ENCODE measurements around the gene TMCC1.
"Not testable (repeated sequence)": the region's sequence is repeated elsewhere in the genome, so short reads cannot be mapped to it uniquely, and the experiment has no call there.

Gene TMCC1

GRCh38 chr3:129892486-129892856 is 1.0 kb downstream of the TMCC1 start:
- DNase-seq (ENCODE audit: low spot score), result no peak

DNA sequence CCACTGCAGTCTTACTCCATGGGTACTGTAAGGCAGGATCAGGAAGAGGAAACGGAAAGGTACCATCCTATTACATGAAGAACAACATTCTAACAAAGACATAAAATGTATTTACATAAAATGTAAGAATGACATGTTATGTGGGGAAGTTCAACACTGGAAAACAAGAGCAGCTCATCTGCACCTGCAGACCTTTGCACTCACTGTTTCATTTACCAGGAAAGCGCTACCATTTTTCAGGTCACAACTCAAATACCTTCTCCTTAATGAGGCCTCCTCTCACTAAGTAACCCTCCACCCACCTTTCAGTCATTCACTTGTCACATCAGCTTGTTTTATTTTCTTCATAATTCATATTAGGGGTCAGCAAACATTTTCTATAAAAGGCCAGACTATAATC is 2.6 kb downstream of the TMCC1 start:
- DNase-seq (ENCODE audit: low spot score), result no peak

- DNase-seq (ENCODE audit: low spot score), result no peak
Observed at GRCh38 chr3:129890125-129890524, 3.4 kb downstream of the TMCC1 start.

DNA sequence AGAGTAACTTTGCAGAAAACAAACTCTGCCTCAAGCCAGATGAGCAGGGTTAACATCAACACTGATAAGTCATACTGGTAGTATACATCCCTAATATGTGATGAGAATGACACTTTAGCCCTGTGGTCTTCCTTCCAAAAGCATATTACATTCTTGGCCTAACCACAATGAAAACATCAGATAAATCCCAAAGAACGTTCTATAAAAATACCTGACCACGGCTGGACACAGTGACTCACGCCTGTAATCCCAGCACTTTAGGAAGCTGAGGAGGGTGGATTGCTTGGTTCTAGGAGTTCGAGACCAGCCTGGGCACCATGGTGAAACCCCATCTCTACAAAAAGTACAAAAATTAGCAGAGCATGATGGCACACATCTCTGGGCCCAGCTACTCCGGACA is 4.7 kb downstream of the TMCC1 start:
- no peak for DNase-seq (ENCODE audit: low spot score)

GRCh38 chr3:129881261-129881660 is 12.2 kb downstream of the TMCC1 start:
- no peak for DNase-seq (ENCODE audit: low spot score)

DNA sequence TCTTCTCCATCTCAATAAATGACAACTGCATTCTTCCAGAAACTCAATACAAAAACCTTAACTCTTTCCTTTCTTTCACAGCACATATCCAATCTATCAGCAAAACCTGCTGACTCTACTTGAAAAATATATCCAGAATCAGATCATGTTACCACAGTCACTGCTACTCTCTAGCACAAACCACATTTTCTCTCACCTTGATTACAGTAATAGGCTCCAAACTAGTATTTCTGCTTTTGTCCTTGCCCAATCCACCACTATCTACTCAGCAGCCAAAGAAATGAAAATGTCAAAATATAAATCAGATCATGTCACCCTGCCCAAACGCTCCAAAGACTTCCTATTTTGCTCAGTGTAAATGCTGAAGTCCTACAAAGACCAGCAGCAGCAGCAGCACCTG is 15.2 kb downstream of the TMCC1 start:
- no peak for DNase-seq (ENCODE audit: low spot score)

- DNase-seq (ENCODE audit: low spot score), result not testable (repeated sequence)
Observed at GRCh38 chr3:129874479-129874878, 19.0 kb downstream of the TMCC1 start.

DNA sequence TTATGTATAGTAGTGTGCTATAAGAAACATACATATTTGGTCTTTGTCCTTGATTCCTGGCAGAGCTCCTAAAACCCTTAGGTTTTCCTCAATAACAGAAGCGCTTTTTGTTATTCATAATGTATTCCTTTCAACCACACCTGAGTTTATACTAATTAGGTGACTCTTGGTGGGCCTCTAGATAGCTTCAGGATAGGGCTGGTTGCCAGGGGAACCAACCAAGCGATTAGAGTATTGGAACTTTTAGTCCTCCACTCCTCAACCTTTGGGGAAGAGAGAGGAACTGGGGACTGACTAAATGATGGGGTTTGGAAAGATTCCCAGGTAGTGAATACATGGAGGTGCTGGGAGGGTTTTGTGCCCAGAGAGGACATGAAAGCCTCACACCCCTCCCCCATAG is 24.6 kb downstream of the TMCC1 start:
- no peak for DNase-seq (ENCODE audit: low spot score)

DNA sequence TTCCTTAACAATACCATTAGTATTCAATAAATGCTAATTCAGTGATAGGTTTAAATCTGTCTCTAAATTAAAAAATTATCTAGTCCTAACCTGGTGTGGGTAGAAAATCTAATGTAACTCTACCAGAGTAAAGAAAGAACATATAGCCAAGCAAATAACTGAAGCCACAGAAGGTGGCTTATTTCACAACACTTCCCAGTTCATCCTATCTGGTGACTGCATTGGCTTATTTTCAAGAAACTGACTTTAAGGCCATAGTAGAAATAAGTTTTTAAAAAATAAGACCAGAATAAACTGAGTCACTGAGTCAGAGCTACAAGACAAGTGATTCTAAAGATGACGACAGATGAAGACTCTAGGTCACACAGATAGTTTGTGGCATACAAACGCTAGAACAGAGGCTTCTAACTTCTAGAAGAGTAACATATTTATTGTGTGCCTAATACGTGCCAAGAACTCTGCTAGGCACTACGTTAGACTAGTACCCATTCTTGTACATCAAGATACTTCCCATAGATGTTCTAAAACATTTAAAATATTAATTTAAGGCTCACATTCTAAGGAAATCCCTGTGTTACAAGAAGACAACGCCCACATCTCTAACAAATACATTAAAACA is 25.9 kb downstream of the TMCC1 start:
- DNase-seq (ENCODE audit: low spot score), result no peak

- DNase-seq (ENCODE audit: low spot score), result no peak
Observed at GRCh38 chr3:129865806-129866205, 27.7 kb downstream of the TMCC1 start.

- no peak for DNase-seq (ENCODE audit: low spot score)
Observed at GRCh38 chr3:129864519-129864918, 29.0 kb downstream of the TMCC1 start.

DNA sequence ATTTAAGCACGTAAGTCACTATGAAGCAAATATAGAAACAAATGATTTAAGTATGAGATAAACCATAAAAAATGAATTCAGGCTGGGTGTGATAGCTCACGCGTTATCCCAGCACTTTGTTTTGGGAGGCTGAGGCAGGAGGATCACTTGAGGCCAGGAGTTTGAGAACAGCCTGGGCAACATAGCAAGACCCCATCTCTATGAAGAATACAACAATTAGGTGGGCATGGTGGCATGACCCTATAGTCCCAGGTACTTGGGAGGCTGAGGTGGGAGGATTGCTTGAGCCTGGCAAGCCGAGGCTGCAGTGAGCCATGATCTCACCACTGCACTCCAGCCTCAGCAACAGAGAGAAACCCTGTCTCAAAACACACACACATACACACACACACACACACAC is 34.2 kb downstream of the TMCC1 start:
- DNase-seq (ENCODE audit: low spot score), result no peak

- DNase-seq (ENCODE audit: low spot score), result no peak
Observed at GRCh38 chr3:129857899-129858298, 35.6 kb downstream of the TMCC1 start.

- DNase-seq (ENCODE audit: low spot score), result not testable (repeated sequence)
Observed at GRCh38 chr3:129856790-129857189, 36.7 kb downstream of the TMCC1 start.

- no peak for DNase-seq (ENCODE audit: low spot score)
Observed at GRCh38 chr3:129855832-129856419, 37.6 kb downstream of the TMCC1 start.

DNA sequence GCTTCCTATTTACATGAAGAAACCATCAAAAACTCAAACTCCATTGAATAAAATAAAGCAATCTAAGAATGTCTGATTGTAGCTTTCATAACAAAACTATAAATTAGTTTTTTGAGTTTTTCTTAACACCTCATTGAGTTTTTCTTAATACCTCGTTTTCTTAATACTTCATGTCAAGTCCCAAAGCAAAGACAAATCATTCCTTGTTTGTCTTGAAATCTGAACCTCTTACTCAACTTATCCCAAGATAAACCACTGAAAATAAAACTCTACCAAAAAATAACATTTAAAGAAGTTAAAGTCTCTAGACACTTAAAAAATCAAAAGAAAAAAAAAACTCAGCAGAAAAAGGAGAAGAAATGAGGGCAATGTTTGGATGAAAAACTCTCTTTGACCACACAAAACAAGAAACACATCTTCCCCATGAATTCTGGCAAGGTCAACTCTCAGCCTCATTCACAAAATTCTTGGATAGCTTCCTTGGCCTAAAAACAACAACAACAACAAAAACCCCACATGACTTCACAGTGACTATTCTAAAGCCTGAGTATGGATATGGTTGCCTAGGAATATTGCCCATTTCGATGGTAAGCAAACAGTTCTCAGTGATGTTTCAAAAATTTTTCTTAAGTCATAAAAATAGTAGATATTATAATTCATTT is 38.2 kb downstream of the TMCC1 start:
- no peak for DNase-seq (ENCODE audit: low spot score)

- no peak for DNase-seq (ENCODE audit: low spot score)
Observed at GRCh38 chr3:129854460-129854859, 39.1 kb downstream of the TMCC1 start.

- no peak for DNase-seq (ENCODE audit: low spot score)
Observed at GRCh38 chr3:129845956-129846355, 47.6 kb downstream of the TMCC1 start.

GRCh38 chr3:129840707-129841360 is 52.7 kb downstream of the TMCC1 start:
- no peak for DNase-seq (ENCODE audit: low spot score)

GRCh38 chr3:129838086-129838485 is 55.4 kb downstream of the TMCC1 start:
- no peak for DNase-seq (ENCODE audit: low spot score)

- DNase-seq (ENCODE audit: low spot score), result no peak
Observed at GRCh38 chr3:129837065-129837642, 56.4 kb downstream of the TMCC1 start.

DNA sequence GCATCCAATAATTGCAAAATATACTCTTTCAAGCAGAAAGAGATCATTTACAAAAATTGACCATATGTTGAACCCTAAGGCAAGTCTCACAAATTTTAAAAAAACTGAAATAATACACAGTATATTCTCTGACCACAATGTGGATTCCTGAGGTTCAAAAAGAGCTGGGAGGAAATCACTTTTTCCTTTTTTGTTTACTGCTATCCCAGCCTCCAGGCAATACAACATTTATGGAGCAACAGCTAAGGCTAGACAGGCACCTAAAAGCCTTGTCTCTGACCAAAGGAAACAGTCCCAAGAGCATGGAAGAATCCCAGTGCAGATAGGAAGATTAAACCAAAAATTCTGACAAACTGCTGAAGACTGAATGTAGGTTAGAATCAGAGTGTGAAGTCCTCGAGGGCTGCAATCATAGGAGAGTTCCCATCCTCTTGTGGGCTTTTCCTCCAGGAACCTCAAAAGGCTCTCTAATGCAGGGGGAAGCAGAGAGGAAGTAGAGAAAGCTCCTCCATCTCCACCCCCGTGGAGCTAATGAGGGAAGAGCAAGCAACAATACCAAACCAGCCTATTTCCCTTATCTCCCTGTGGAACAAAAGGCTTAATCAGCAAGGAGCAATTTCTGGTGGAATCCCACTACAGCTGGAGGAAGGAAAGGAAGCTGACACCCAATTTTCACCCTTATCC is 57.0 kb downstream of the TMCC1 start:
- no peak for DNase-seq (ENCODE audit: low spot score)

All from hematopoietic multipotent progenitor cell treated with erythropoietin and hydrocortisone succinate and interleukin-3 and kit ligand, for 17 days (in vitro differentiated cells).